ENCODE measurements around the gene PCGF6.

The PCGF6 gene

DNA sequence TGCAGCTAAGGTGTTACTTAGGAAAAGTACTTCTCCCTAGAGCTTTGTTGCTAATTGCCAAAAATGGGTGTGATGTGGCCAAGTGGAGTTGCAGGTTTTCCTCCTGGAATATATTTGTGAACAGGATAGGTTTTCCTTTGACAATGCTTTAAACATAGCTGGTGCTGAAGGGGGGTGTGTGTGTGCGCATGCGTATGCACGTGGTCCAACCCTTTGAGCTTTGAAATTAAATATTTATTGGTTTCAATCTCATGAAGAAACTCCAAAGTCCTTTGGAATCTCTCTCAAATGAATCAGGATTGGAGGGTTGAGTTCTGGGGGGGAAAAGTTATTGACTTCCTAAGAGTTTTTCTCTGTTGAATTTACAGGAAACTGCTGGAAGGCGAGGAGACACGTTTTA lies 62.9 kb downstream of the PCGF6 start:
- TF ChIP-seq, protein P1, sequence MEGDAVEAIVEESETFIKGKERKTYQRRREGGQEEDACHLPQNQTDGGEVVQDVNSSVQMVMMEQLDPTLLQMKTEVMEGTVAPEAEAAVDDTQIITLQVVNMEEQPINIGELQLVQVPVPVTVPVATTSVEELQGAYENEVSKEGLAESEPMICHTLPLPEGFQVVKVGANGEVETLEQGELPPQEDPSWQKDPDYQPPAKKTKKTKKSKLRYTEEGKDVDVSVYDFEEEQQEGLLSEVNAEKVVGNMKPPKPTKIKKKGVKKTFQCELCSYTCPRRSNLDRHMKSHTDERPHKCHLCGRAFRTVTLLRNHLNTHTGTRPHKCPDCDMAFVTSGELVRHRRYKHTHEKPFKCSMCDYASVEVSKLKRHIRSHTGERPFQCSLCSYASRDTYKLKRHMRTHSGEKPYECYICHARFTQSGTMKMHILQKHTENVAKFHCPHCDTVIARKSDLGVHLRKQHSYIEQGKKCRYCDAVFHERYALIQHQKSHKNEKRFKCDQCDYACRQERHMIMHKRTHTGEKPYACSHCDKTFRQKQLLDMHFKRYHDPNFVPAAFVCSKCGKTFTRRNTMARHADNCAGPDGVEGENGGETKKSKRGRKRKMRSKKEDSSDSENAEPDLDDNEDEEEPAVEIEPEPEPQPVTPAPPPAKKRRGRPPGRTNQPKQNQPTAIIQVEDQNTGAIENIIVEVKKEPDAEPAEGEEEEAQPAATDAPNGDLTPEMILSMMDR (IDR thresholded peaks at IDR 0.05; ENCODE audit: control insufficient read depth, insufficient read depth, low read depth, low read length, missing control alignments): no peak
- no peak for DNase-seq (ENCODE audit: low read depth)
- H3K4me3 ChIP-seq (ENCODE audit: control insufficient read depth, low read depth, low read length): no peak overlapping the region

DNA sequence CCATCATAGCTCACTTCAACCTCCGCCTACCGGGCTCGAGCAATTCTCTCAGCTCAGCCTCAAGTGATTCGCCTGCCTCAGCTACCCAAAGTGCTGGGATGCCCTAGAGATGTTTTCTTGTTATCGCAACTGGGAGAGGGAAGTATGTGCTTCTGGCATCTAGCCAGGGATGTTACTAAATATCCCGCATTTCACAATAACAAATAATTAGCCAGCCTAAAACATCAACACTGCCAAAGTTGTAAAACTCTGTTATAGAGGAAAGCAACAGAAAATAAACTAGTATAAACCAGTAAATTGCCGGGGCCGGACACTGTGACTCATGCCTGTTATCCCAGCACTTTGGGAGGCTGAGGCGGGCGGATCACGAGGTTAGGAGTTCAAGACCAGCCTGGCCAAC lies 66.8 kb downstream of the PCGF6 start:
- TF ChIP-seq, protein P1 (IDR thresholded peaks at IDR 0.05; ENCODE audit: control insufficient read depth, insufficient read depth, low read depth, low read length, missing control alignments): no peak
- H3K4me3 ChIP-seq (ENCODE audit: control insufficient read depth, low read depth, low read length): no peak overlapping the region
- peak; percentile 55 for DNase-seq (ENCODE audit: low read depth)

DNA sequence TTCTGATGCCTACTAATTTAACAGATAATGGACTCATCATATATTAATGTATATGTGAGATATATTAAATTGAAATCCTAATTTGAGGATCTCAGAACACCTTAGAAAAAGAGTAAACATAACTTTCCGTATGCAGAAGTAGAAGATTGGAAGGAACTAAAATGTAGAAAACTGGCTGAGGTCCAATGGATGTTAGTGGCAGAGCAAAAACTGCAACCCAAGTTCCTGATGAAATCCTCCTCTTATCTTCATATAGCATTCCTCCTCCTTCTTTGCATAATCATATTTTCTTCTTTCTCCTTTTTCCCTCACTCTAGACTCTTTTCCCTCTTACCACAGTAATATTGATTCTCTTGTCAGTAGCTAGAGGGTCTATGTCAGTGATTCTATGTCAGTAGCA lies 68.0 kb downstream of the PCGF6 start:
- H3K4me3 ChIP-seq (ENCODE audit: control insufficient read depth, low read depth, low read length): no peak overlapping the region
- TF ChIP-seq, protein P1 (IDR thresholded peaks at IDR 0.05; ENCODE audit: control insufficient read depth, insufficient read depth, low read depth, low read length, missing control alignments): no peak
- DNase-seq (ENCODE audit: low read depth): no peak

DNA sequence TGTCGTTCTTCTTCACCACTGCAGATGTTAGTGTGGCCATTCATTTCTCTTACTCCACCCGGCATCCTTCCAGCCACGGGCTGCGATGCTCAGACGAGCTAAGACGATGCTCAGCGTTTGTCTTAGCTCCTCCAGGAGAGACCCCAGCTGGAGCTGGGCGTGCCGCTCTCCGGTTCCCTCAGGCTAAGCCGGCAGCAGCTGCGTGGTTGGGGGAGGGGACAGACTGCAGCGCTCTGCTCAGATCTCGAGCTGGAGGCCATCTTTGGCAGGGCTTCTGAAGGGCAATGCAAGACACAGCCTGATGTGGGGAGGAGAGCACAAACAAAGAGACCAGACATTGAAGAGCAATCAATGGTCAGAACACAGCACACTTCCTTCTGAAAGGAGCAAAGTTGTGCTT lies 69.2 kb downstream of the PCGF6 start:
- TF ChIP-seq, protein P1 (IDR thresholded peaks at IDR 0.05; ENCODE audit: control insufficient read depth, insufficient read depth, low read depth, low read length, missing control alignments): no peak
- no peak for DNase-seq (ENCODE audit: low read depth)

DNA sequence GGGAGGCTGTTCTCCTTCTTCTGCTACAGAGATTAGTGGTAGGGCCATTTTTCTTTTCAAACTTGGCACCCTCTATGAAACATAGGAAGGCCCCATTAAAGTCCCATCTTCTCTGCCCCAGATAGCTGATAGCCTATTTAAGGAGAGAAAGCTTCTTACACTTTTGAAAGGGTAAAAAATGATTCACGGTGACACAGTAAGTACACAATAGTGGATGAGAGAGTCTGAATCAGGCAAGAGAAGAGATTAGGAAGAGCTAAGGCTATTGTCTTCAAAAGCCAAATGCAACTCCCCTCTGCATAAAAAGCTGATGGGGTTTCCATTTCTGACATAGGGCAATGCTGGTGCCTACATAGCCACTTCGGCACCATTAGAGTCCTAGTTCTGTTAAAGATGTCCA lies 70.4 kb downstream of the PCGF6 start:
- TF ChIP-seq, protein P1 (IDR thresholded peaks at IDR 0.05; ENCODE audit: control insufficient read depth, insufficient read depth, low read depth, low read length, missing control alignments): no peak
- no peak for DNase-seq (ENCODE audit: low read depth)
- no peak overlapping the region for H3K4me3 ChIP-seq (ENCODE audit: control insufficient read depth, low read depth, low read length)

More for the DNA sequence above, 69.2 kb downstream of the PCGF6 start:
- no peak overlapping the region for H3K4me3 ChIP-seq (ENCODE audit: control insufficient read depth, low read depth, low read length)

DNA sequence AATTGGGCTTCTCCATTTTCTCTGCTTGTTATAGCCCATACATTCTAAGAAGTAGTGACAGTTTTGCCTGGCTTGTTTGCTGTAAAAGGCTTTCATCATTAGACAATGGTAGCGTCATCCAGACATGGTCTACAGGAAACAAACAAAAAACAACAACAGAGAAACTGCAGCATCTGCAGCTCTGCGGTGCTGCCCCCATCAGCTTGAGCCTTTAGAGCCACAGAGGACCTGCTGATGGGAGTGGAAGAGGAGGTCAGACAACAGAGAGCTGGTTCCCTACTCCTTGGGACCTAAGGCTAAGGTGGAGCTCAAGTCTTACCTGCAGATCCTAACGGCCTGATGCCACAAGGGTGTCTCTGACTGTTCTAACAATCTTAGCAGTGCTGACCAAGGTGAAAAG lies 70.9 kb downstream of the PCGF6 start:
- H3K4me3 ChIP-seq (ENCODE audit: control insufficient read depth, low read depth, low read length): no peak overlapping the region
- TF ChIP-seq, protein P1 (IDR thresholded peaks at IDR 0.05; ENCODE audit: control insufficient read depth, insufficient read depth, low read depth, low read length, missing control alignments): no peak
- no peak for DNase-seq (ENCODE audit: low read depth)

DNA sequence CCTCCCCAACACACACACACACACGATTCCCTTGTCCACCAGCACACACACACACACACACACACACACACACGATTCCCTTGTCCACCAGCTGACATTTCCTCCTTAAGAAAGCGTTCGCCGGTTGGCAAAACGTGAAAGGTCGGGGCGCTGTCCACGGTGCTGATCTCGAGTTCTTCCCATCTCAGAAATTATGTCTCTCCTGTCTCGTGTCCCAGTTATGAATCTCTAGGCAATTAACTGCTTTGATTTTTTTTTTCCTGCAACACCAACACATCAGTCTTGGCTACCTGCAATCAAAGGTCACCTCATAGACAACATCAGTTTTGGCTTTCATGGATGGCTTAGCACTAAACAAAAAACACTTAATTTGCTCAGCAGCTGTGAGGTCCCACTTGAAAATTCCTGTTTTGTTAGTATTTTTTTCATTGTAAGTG lies 72.1 kb downstream of the PCGF6 start:
- no peak overlapping the region for H3K4me3 ChIP-seq (ENCODE audit: control insufficient read depth, low read depth, low read length)
- DNase-seq (ENCODE audit: low read depth): no peak
- TF ChIP-seq, protein P1 (IDR thresholded peaks at IDR 0.05; ENCODE audit: control insufficient read depth, insufficient read depth, low read depth, low read length, missing control alignments): no peak
